SU-DHL-6 (cell line): ENCODE data around the gene LYSMD1.

Experiments used
- H2AFZ ChIP-seq: fragments of 200-600 bp; sonication (generic); 2 replicates; pipeline ENCODE4 v1.6.1; 2014; ENCODE audit warnings: low read depth, mild to moderate bottlenecking, moderate library complexity, mixed read lengths, antibody characterized with exemption, low read length; ENCODE audit not compliant: severe bottlenecking
- H3F3A ChIP-seq: fragments of 200-600 bp; shearing (Covaris generic); 2 replicates; pipeline ENCODE4 v1.6.0; 2016; ENCODE audit warnings: antibody characterized with exemption, mild to moderate bottlenecking; ENCODE audit not compliant: insufficient read depth
- H3K27ac ChIP-seq: fragments of 200-600 bp; sonication (generic); 2 replicates; pipeline ENCODE4 v1.5.1; 2016; ENCODE audit warnings: low read depth, mild to moderate bottlenecking, low read length, moderate library complexity, mixed read lengths
- H3K27me3 ChIP-seq: fragments of 200-600 bp; sonication (generic), shearing (Covaris generic); 2 replicates; pipeline ENCODE4 v1.6.0; 2014; ENCODE audit warnings: mild to moderate bottlenecking, low read length
- H3K36me3 ChIP-seq: fragments of 200-600 bp; sonication (generic); 2 replicates; pipeline ENCODE4 v1.6.1; 2014; ENCODE audit warnings: mild to moderate bottlenecking, low read length, mixed read lengths
- H3K4me2 ChIP-seq: fragments of 300-600, 200-600 bp; shearing (Covaris generic), sonication (generic); 2 replicates; pipeline ENCODE4 v1.6.0; 2014; ENCODE audit warnings: low read length, low read depth, mild to moderate bottlenecking; ENCODE audit not compliant: poor library complexity, severe bottlenecking
- H3K4me3 ChIP-seq: fragments of 200-600 bp; sonication (generic); 2 replicates; pipeline ENCODE4 v1.5.1; 2014; ENCODE audit warnings: antibody characterized with exemption, low read length, mild to moderate bottlenecking, mixed read lengths; ENCODE audit not compliant: insufficient read depth, poor library complexity, severe bottlenecking
- H3K79me2 ChIP-seq: fragments of 200-600 bp; sonication (generic); 2 replicates; pipeline ENCODE4 v1.6.1; 2014; ENCODE audit warnings: mild to moderate bottlenecking, low read length, moderate library complexity; ENCODE audit not compliant: insufficient read depth
- H3K9ac ChIP-seq: fragments of 200-600 bp; sonication (generic); 2 replicates; pipeline ENCODE4 v1.7.0; 2014; ENCODE audit warnings: mild to moderate bottlenecking, low read length
- H3K9me2 ChIP-seq: fragments of 200-600 bp; sonication (generic); replicated peaks from 2 replicates; pipeline ENCODE4 v1.6.1; 2014; ENCODE audit warnings: low read length; ENCODE audit not compliant: insufficient read depth
- H3K9me3 ChIP-seq: fragments of 200-600 bp; sonication (generic); 2 replicates; pipeline ENCODE4 v1.6.1; 2014; ENCODE audit warnings: low read length, mixed read lengths; ENCODE audit not compliant: insufficient read depth
- H4K20me1 ChIP-seq: fragments of 200-600 bp; sonication (generic); 2 replicates; pipeline ENCODE4 v1.6.1; 2014; ENCODE audit warnings: low read depth, mild to moderate bottlenecking, antibody characterized with exemption, low read length, moderate library complexity, mixed read lengths
- EZH2phosphoT487 ChIP-seq: fragments of 200-600 bp; sonication (generic), shearing (Covaris generic); conservative IDR thresholded peaks from 2 replicates; pipeline ENCODE4 v1.6.1; 2018; ENCODE audit warnings: mild to moderate bottlenecking, antibody characterized with exemption, low read length, moderate library complexity, mixed read lengths
- TF ChIP-seq, protein P1 (sequence below): fragments of 200-600 bp; sonication (generic); IDR thresholded peaks from one replicate; pipeline ENCODE4 v1.5.1; 2017; ENCODE audit warnings: antibody characterized with exemption, mild to moderate bottlenecking, low read length, moderate library complexity; ENCODE audit not compliant: insufficient read depth, poor library complexity, severe bottlenecking

The LYSMD1 gene, protein sequence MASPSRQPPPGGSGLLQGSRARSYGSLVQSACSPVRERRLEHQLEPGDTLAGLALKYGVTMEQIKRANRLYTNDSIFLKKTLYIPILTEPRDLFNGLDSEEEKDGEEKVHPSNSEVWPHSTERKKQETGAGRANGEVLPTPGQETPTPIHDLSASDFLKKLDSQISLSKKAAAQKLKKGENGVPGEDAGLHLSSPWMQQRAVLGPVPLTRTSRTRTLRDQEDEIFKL

DNA sequence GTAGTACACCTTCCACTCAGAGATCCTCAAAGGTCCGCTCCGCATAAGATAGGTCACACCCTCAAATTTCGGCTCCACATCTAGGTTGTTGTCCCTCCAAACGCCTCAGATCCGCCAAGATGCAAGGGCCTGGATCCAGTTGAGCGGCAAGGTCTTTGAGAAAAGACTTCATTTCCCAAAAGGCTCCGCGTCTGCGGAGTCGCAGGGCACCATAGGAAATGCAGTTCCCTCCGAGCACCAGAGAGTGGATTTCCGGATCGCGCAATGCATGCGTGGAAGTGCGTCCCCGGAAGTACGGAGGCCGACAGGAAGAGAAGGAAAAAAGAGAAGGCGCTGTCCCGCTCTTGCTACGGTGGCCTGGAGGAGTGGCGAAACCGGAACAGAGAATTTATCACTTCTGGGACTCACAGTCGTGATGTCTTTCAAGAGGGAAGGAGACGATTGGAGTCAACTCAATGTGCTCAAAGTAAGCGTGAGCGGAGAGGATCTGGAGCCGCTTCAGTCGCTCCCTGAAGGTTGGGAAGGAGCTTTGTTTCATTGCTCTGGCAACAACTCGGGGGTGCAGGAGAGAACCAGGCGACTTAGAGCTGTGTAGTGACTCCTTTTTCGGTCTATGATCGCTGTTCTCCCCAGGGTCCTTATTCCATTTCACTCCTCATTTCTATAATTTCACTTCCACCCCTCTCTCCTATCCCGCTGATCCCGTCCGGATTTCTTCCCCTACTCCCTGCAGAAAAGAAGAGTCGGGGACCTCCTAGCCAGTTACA lies at the start of gene LYSMD1, which contains the start of gene SCNM1:
TSS of gene LYSMD1 (minus strand) at position 165 of the 767 bp plus-strand sequence. CDS start 644 bp downstream, outside the sequence.
TSS of gene SCNM1 (plus strand) at position 407 of the 767 bp plus-strand sequence. CDS start at position 416, 9 bp downstream.
- Histone ChIP-seq H3K79me2 (peaks cover 22% of the 10 kb centered on the region), H3K9me3 (no peaks in the 10 kb centered on the region), H3K36me3 (no peaks in the 10 kb centered on the region), H2AFZ (peak within 1 kb of the TSS; percentile 60), H3K4me3 (peak within 1 kb of the TSS; percentile 93), H4K20me1 (no peaks in the 10 kb centered on the region), H3K9me2 (no peaks in the 10 kb centered on the region), H3K9ac (peak within 1 kb of the TSS; percentile 77), H3K27me3 (no peaks in the 10 kb centered on the region), H3K4me2 (peak within 1 kb of the TSS; percentile 79), H3K27ac (peak within 1 kb of the TSS; percentile 45), H3F3A (0 out of 2 replicates have a peak, but pooled peaks cover 5% of the 10 kb centered on the region)
- TF ChIP-seq EZH2phosphoT487 = no peak
- TF ChIP-seq, protein P1, sequence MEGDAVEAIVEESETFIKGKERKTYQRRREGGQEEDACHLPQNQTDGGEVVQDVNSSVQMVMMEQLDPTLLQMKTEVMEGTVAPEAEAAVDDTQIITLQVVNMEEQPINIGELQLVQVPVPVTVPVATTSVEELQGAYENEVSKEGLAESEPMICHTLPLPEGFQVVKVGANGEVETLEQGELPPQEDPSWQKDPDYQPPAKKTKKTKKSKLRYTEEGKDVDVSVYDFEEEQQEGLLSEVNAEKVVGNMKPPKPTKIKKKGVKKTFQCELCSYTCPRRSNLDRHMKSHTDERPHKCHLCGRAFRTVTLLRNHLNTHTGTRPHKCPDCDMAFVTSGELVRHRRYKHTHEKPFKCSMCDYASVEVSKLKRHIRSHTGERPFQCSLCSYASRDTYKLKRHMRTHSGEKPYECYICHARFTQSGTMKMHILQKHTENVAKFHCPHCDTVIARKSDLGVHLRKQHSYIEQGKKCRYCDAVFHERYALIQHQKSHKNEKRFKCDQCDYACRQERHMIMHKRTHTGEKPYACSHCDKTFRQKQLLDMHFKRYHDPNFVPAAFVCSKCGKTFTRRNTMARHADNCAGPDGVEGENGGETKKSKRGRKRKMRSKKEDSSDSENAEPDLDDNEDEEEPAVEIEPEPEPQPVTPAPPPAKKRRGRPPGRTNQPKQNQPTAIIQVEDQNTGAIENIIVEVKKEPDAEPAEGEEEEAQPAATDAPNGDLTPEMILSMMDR = no peak

DNA sequence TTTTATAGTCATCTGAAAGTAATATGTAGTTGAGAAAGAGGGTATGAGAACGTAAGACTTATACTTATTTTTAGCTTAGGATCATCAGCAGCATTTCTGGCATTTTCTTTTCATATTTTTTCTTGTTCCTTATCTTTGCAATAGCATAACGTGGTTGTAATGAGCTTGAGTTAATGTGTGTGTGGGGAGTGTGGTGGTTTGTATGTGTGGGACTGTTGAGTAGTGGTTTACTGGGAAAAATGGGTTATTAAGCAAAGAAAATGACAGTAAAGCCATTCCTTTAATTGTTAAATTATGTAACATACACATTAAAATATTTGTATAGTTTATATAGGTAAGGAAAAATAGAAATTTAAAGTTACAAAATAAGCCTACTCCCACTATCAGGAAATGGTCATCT lies 47.9 kb upstream of the LYSMD1 start:
- Histone ChIP-seq H3K79me2 (peaks cover 92% of the 10 kb centered on the region), H3K9me2 (no peaks in the 10 kb centered on the region), H3F3A (peaks cover 11% of the 10 kb centered on the region; the same call in 1 of the 2 replicates), H3K36me3 (peaks cover 2% of the 10 kb centered on the region; the same call in 1 of the 2 replicates), H3K4me3 (no peak overlapping the region), H2AFZ (no peak overlapping the region), H3K27me3 (no peaks in the 10 kb centered on the region), H3K4me2 (no peak overlapping the region), H3K9ac (no peak overlapping the region), H3K9me3 (no peaks in the 10 kb centered on the region), H3K27ac (no peak overlapping the region), H4K20me1 (peaks cover 7% of the 10 kb centered on the region)
- TF ChIP-seq, protein P1 = no peak
- TF ChIP-seq EZH2phosphoT487 = no peak

DNA sequence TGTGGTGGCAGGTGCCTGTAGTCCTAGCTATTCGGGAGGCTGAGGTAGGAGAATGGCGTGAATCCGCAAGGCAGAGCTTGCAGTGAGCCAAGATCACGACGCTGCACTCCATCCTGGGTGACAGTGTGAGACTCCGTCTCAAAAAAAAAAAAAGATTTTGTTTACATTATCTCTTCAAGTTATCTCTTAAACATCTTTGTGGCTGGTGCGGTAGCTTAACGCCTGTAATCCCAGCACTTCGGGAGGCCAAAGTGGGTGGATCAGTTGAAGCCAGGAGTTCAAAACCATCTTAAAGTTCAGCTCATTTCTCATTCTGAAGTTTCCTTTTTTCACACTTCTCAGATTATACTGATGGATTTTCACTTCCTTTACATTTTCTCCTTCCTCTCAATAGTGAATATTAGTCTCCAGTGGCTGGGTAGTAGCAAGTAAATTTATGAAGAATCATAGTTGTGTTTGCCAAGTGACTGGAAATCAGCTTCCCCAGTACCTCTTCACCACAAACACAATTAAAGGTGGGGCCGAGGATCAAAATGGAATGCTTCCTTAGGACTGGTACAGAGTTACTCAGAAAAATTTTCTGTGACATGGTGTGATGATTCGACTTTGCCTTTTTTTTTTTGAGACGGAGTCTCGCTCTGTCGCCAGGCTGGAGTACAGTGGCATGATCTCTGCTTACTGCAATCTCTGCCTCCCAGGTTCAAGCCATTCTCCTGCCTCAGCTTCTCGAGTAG lies 46.4 kb upstream of the LYSMD1 start:
- Histone ChIP-seq H3K27ac (no peak overlapping the region), H2AFZ (no peak overlapping the region), H3K36me3 (peaks cover 4% of the 10 kb centered on the region; the same call in 1 of the 2 replicates), H3K9me2 (no peaks in the 10 kb centered on the region), H3K4me3 (no peak overlapping the region), H4K20me1 (peaks cover 7% of the 10 kb centered on the region; the same call in 1 of the 2 replicates), H3K9ac (no peak overlapping the region), H3K4me2 (no peak overlapping the region), H3K27me3 (no peaks in the 10 kb centered on the region), H3F3A (peaks cover 11% of the 10 kb centered on the region; the same call in 1 of the 2 replicates), H3K79me2 (peaks cover 91% of the 10 kb centered on the region), H3K9me3 (no peaks in the 10 kb centered on the region)
- no peak for TF ChIP-seq EZH2phosphoT487
- TF ChIP-seq, protein P1 = no peak
